ENCODE measurements around the gene ZNF827. TPM values are rescaled to one million over a fixed set of nuclear protein-coding genes. Genes with fewer than 3 reads are reported as not detected.
A peak's percentile ranks its signal among the peaks of the same experiment; 100 is the strongest.
"Not testable (repeated sequence)": the region's sequence is repeated elsewhere in the genome, so short reads cannot be mapped to it uniquely, and the experiment has no call there.

Gene ZNF827
- polyA plus RNA-seq, 3 donors = 31.9 to 38.2 (median 35.3) TPM

- no peak for DNase-seq (ENCODE audit: extremely low read depth in 1 of 11, low read depth in 9 of 11, low spot score in 4 of 11)
Measured at GRCh38 chr4:145845118-145845517, 93.5 kb downstream of the ZNF827 start.

DNA sequence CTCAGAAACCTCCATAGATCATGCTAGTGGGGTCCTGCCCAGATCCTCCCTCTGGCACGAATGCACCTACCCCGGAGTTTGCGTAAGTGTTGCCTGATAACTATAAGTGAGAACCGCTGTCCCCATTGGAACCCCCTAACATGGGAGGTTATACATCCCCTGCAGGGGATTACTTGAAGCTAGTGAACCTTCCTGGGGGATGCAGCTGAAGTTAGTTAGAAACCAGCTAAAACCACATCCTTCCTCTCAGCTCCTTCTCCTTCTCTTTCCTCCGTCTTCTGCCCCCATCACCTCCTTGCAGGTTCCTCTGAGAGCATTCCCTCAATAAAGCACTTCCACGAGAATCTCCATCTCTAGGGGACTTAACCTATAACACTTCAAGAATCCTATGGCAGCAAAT lies 95.0 kb downstream of the ZNF827 start:
- no peak for DNase-seq (ENCODE audit: extremely low read depth in 1 of 11, low read depth in 9 of 11, low spot score in 4 of 11)

DNA sequence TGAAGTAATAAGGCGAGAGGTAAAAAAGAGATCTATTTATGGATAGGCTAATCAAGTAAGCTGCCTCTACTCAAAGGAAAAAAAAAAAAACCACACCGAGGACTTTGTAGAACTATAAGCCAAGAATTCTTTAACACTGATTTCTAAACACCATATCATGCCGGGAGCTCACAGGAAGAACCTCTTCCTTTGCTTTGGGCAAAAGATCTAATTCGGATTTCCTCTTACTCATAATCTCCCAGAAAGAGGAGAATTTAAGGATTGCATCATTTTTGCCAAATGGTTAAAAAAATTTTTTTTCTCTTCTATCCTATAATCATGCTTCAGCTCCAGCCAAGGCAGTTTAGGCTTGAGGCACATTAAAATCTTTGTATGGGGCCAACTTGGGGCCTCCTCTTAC lies 95.5 kb downstream of the ZNF827 start:
- no peak for DNase-seq (ENCODE audit: extremely low read depth in 1 of 11, low read depth in 9 of 11, low spot score in 4 of 11)

DNA sequence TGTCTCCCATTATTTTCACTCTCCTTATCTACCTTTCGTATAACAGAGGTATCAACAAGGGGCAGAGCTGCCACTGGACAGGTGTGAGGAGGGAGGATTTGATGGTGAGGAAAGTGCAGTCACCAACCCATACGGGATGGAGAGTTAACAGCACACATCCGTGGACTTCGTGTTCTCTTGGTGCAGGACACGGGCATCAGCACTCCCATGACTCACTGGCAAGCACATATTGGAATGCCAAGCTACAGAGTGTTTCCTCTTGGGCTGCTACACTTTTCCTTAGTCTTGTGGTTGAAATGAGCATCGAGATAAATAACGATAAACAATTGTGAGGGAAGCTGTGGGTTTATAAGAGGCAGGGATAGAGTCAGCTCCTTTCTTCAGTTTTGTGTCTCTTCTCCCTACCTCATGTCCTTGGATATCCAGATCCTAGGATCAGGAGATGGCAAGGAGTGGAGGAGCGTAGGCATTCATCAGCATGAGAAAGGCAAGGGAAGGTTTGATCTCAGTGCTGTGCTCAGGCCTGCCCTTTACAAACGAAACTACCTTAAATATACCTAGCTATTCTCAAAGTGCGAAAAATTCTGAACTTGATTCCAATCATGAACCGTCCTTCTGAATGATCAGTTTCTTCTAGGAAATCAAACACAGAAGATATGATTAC lies 96.3 kb downstream of the ZNF827 start:
- DNase-seq (ENCODE audit: extremely low read depth in 1 of 11, low read depth in 9 of 11, low spot score in 4 of 11) = no peak

DNA sequence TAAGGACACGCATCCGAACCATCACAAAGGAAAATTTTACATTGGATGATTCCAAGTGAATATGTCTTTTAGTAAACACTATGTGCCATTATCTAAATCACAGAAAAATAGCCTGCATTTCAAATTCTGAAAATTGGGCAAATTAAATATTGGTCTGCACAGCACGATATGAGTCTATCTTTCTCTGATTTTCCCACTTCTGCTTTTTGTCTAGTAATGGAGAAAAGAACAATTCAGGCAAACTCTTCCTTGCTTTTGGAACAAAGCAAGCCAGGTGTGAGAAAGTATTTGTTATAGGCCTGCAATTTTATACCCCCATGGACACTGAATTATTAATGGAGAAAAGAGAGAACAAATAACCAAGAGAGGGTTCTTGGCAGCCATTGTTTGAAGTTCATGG lies 97.8 kb downstream of the ZNF827 start:
- no peak for DNase-seq (ENCODE audit: extremely low read depth in 1 of 11, low read depth in 9 of 11, low spot score in 4 of 11)

- DNase-seq (ENCODE audit: extremely low read depth in 1 of 11, low read depth in 9 of 11, low spot score in 4 of 11) = no peak
Measured at GRCh38 chr4:145840162-145840768, 98.4 kb downstream of the ZNF827 start.

DNA sequence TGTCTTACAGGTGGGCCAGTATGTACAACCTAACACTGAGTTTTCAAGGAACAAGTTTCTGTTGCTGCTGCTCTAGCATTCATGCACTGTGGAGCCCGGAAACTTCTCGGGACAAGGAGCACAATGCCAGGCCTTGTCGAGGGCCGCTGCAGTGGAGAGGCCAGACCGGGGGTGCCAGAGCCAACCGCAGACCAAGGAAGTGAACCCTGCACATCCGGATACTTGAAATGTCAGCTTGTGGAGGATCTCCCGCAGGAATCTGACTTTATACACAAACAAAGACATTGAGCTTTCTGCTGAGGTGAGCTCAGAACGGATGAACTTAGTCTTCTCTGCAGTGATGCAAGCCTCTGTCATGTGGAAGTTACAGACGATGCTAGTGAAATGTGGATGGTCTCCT lies 99.5 kb downstream of the ZNF827 start:
- DNase-seq (ENCODE audit: extremely low read depth in 1 of 11, low read depth in 9 of 11, low spot score in 4 of 11) = no peak

DNA sequence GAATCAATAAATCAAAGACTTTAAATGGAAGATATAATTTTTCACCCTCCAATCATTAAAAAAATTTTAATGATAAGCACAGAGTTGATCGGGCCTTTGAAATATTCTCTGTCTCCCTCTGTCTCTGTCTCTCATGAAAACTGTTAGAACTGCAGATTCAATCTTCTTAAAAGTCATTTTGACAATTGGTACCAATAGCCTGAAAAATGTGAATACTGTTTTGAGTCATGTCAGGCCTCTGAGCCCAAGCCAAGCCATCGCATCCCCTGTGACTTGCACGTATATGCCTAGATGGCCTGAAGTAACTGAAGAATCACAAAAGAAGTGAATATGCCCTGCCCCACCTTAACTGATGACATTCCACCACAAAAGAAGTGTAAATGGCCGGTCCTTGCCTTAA lies 106.2 kb downstream of the ZNF827 start:
- DNase-seq (ENCODE audit: extremely low read depth in 1 of 11, low read depth in 9 of 11, low spot score in 4 of 11) = not testable (repeated sequence)

GRCh38 chr4:145830699-145831098 lies 107.9 kb downstream of the ZNF827 start:
- no peak for DNase-seq (ENCODE audit: extremely low read depth in 1 of 11, low read depth in 9 of 11, low spot score in 4 of 11)

DNA sequence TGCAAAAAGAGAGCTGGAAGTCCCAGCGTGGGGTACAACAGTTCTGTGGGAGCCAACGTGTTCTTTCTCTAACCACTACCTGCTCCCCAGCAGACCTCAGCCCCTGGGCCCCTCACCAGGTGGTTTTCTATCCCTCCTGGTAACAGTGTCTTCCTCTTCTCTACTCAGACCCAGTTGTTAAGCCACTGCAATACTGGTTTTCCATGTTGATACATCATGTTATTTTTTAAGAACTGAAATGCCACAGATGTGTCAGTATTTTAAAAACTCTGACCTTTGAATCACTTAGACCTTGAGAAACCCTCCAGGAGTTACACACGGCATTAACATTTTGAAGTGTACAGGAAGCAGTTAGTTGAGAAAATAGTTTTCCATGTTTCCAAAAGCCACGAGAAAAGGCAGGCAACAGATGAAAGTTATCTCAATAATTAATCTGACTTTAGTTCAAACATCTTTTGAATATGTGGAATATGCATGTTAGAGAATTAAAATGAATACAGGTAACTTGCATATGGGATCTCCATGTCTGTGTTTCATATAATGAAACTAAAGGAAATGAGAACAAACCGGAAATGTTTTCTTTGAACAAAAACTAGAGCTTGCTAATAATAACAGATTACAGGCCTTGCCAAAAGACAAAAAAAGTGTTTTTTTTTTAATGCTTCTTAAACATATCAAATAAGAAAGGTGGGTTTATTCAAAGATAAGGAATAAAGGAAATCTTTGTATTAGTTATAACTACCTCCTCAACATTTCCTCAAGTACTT lies 108.8 kb downstream of the ZNF827 start:
- DNase-seq (ENCODE audit: extremely low read depth in 1 of 11, low read depth in 9 of 11, low spot score in 4 of 11) = no peak

- no peak for DNase-seq (ENCODE audit: extremely low read depth in 1 of 11, low read depth in 9 of 11, low spot score in 4 of 11)
Measured at GRCh38 chr4:145828802-145829485, 109.7 kb downstream of the ZNF827 start.

- DNase-seq (ENCODE audit: extremely low read depth in 1 of 11, low read depth in 9 of 11, low spot score in 4 of 11) = no peak
Measured at GRCh38 chr4:145827885-145828284, 110.7 kb downstream of the ZNF827 start.

- no peak for DNase-seq (ENCODE audit: extremely low read depth in 1 of 11, low read depth in 9 of 11, low spot score in 4 of 11)
Measured at GRCh38 chr4:145825255-145825654, 113.4 kb downstream of the ZNF827 start.

GRCh38 chr4:145824463-145824862 lies 114.2 kb downstream of the ZNF827 start:
- no peak for DNase-seq (ENCODE audit: extremely low read depth in 1 of 11, low read depth in 9 of 11, low spot score in 4 of 11)

DNA sequence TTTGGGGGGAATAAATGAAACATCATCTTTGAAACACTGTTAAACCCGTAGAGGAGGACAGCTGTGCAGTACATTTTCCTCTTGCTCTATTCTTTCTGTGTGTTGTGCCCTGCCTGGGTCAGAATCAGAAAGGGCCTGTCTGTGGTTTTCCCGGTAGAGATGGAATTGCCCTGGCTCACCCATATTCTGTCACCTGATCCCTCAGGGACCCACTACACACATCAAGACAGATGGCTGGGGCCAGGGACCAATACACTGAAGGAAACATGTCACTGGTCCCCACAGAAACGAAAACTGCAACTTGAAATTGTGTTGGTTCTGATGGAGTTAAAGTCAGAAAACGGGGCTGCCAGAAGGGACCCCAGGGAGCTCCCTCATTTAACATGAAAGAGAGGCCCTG lies 114.9 kb downstream of the ZNF827 start:
- no peak for DNase-seq (ENCODE audit: extremely low read depth in 1 of 11, low read depth in 9 of 11, low spot score in 4 of 11)

DNA sequence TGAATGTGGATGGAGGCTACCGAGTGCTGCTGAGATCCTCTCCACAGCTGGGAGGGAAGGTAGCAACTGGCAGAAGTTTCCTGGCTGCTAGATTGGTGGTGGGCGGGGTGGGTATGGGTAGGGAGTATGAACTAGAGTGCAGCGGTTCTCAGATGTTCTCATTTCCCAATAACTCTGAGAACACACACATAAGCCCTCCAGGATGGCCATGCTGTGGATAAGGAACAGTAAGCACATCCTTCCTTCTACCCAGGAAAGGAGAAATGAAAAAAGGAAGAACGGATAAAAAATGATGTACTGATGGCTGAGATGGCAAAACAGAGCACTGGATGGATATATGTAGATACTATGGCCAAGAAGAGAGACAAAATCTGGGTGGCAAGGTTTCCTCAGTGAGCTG lies 116.0 kb downstream of the ZNF827 start:
- DNase-seq (ENCODE audit: extremely low read depth in 1 of 11, low read depth in 9 of 11, low spot score in 4 of 11) = no peak

- no peak for DNase-seq (ENCODE audit: extremely low read depth in 1 of 11, low read depth in 9 of 11, low spot score in 4 of 11)
Measured at GRCh38 chr4:145822181-145822580, 116.4 kb downstream of the ZNF827 start.

DNA sequence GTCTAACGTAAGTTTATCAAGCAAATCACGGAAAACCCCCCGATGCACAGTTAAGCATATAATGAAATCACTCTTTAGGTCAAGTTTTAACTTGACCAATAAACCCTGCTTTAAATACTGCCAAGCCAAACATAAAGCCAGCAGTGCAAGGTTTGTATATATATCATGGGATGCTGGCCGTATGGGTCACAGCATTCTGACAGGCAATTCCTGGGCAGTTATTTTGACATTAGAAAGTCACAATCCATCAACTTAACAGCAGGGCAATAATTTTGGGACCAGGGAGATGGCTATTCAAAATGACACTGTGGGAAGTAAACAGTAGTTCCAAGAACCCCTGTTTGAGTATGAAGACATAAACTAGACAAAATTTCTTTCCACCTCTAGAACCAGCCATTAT lies 116.9 kb downstream of the ZNF827 start:
- DNase-seq (ENCODE audit: extremely low read depth in 1 of 11, low read depth in 9 of 11, low spot score in 4 of 11) = peak in 4 of 11 donors; percentile 10 to 37 (median 18)

- DNase-seq (ENCODE audit: extremely low read depth in 1 of 11, low read depth in 9 of 11, low spot score in 4 of 11) = no peak
Measured at GRCh38 chr4:145820407-145820806, 118.2 kb downstream of the ZNF827 start.

- no peak for DNase-seq (ENCODE audit: extremely low read depth in 1 of 11, low read depth in 9 of 11, low spot score in 4 of 11)
Measured at GRCh38 chr4:145819853-145820181, 118.8 kb downstream of the ZNF827 start.

Measured in renal cortex interstitium (tissue), 11 donors.